GM23338 (cell line): ENCODE data around the gene RGS16. TPM values are rescaled to one million over a fixed set of nuclear protein-coding genes. Genes with fewer than 3 reads are reported as not detected.

Experiments
- ATAC-seq: fragments of 200-7000 bp; cut with Tn5 transposase; 3 replicates; pipeline ENCODE4 v1.9.1; 2020
- DNase-seq: peaks from one replicate; pipeline ENCODE4 v3.0.0-alpha.2; 2015; ENCODE audit warnings: low spot score
- H2AFZ ChIP-seq: fragments of 200-600 bp; sonication (generic); 2 replicates; pipeline ENCODE4 v1.8.0; 2016; ENCODE audit warnings: antibody characterized with exemption, mild to moderate bottlenecking, moderate library complexity
- H3F3A ChIP-seq: fragments of 200-600 bp; sonication (generic); replicated peaks from 2 replicates; pipeline ENCODE4 v1.8.0; 2017; ENCODE audit warnings: antibody characterized with exemption, mixed run types, low read depth
- H3K27ac ChIP-seq: fragments of 200-600 bp; sonication (generic); 2 replicates; pipeline ENCODE4 v1.6.1; 2016; ENCODE audit warnings: low read depth
- H3K27me3 ChIP-seq: fragments of 200-600 bp; sonication (generic); 2 replicates; pipeline ENCODE4 v1.8.0; 2016; ENCODE audit warnings: mild to moderate bottlenecking, mixed run types, moderate library complexity; ENCODE audit not compliant: insufficient read depth
- H3K36me3 ChIP-seq: fragments of 200-600 bp; sonication (generic); 2 replicates; pipeline ENCODE4 v1.8.0; 2016; ENCODE audit warnings: mild to moderate bottlenecking; ENCODE audit not compliant: insufficient read depth
- H3K4me1 ChIP-seq: fragments of 200-600 bp; sonication (generic); 2 replicates; pipeline ENCODE4 v1.8.0; 2016; ENCODE audit warnings: mild to moderate bottlenecking, moderate library complexity; ENCODE audit not compliant: insufficient read depth
- H3K4me2 ChIP-seq: fragments of 200-600 bp; sonication (generic); 2 replicates; pipeline ENCODE4 v1.7.1; 2017; ENCODE audit warnings: mixed run types
- H3K4me3 ChIP-seq: fragments of 200-600 bp; sonication (generic); 2 replicates; pipeline ENCODE4 v1.6.1; 2016; ENCODE audit warnings: mixed run types
- H3K79me2 ChIP-seq: fragments of 200-600 bp; sonication (generic); replicated peaks from 2 replicates; pipeline ENCODE4 v1.8.0; 2017; ENCODE audit warnings: mild to moderate bottlenecking; ENCODE audit not compliant: insufficient read depth
- H3K9me2 ChIP-seq: fragments of 200-600 bp; sonication (generic); 2 replicates; pipeline ENCODE4 v1.8.0; 2017; ENCODE audit not compliant: insufficient read depth
- H4K20me1 ChIP-seq: fragments of 200-600 bp; sonication (generic); replicated peaks from 2 replicates; pipeline ENCODE4 v1.8.0; 2017; ENCODE audit warnings: mild to moderate bottlenecking; ENCODE audit not compliant: insufficient read depth
- H3K27ac Mint-ChIP-seq: 2 replicates; pipeline ENCODE4 v1.8.0; 2020; ENCODE audit warnings: inconsistent platforms, mild to moderate bottlenecking, moderate library complexity, mixed read lengths
- H3K27me3 Mint-ChIP-seq: 3 replicates; pipeline ENCODE4 v1.8.0; 2022; ENCODE audit warnings: low read depth, mild to moderate bottlenecking, moderate library complexity, mixed read lengths, inconsistent platforms; ENCODE audit not compliant: insufficient read depth, poor library complexity
- H3K36me3 Mint-ChIP-seq: 3 replicates; pipeline ENCODE4 v1.8.0; 2021; ENCODE audit warnings: low read depth, mild to moderate bottlenecking, inconsistent platforms, moderate library complexity, mixed read lengths
- H3K4me1 Mint-ChIP-seq: 3 replicates; pipeline ENCODE4 v1.8.0; 2020; ENCODE audit warnings: mild to moderate bottlenecking, inconsistent platforms, mixed read lengths
- H3K4me3 Mint-ChIP-seq: 3 replicates; pipeline ENCODE4 v1.8.0; 2021; ENCODE audit warnings: moderate library complexity, mild to moderate bottlenecking, inconsistent platforms, mixed read lengths
- H3K9me3 Mint-ChIP-seq: 3 replicates; pipeline ENCODE4 v1.8.0; 2020; ENCODE audit warnings: moderate library complexity, mild to moderate bottlenecking, inconsistent platforms, mixed read lengths
- CTCF ChIP-seq, 2 experiments: fragments of 200-600 bp in 1 of 2; sonication (generic) in 1 of 2; conservative IDR thresholded peaks; 2 replicates each; pipeline versions ENCODE4 v1.5.1 to v1.6.1; 2016 to 2017; ENCODE audit warnings: antibody characterized with exemption in 2 of 2, low read depth in 2 of 2, mild to moderate bottlenecking in 2 of 2, moderate library complexity in 1 of 2
- EZH2 ChIP-seq: fragments of 200-600 bp; sonication (generic); IDR thresholded peaks from one replicate; pipeline ENCODE4 v1.8.0; 2017; ENCODE audit warnings: antibody characterized with exemption, mild to moderate bottlenecking, low read depth; ENCODE audit not compliant: unreplicated experiment
- STAT1 ChIP-seq: IDR thresholded peaks from one replicate; pipeline ENCODE4 v1.6.1; 2016; ENCODE audit warnings: antibody characterized with exemption; ENCODE audit not compliant: unreplicated experiment
- ZNF462 ChIP-seq: fragments of 250-450 bp; sonication (Bioruptor Pico); IDR thresholded peaks from 2 replicates; pipeline ENCODE4 v1.5.0; 2020; ENCODE audit warnings: mild to moderate bottlenecking, moderate library complexity
- polyA plus RNA-seq: library from polyadenylated mRNA; unstranded; fragments of >200 nt; fragmentation: Nextera tagmentation; extraction: Ambion mirVana; gene quantifications from 2 replicates; pipeline ENCODE4 v1.2.1, GENCODE V29; 2016
- total RNA-seq: library from RNA; depleted of rRNA; stranded (reverse); fragments of >200 nt; shearing (Covaris generic); gene quantifications from 2 replicates; pipeline ENCODE4 v1.2.3, GENCODE V29; 2014

RGS16 gene
- total and polyA plus RNA-seq, 2 experiments from 2014 or later: 15.4 to 31.6 TPM

GRCh38 chr1:182565537-182565936 lies 38.7 kb downstream of the RGS16 start:
- no peak overlapping the region for H3K4me2 ChIP-seq
- no peak overlapping the region; the same call in 1 of the 2 replicates for H2AFZ ChIP-seq
- H3K4me1 Mint-ChIP-seq: no peaks in the 10 kb centered on the region; the same call in 2 of the 3 replicates
- no peak overlapping the region for H3K27ac Mint-ChIP-seq
- no peaks in the 10 kb centered on the region for H4K20me1 ChIP-seq
- H3K27me3 ChIP-seq: no peaks in the 10 kb centered on the region
- no peak overlapping the region for H3K4me3 ChIP-seq
- no peak overlapping the region for H3K27ac ChIP-seq
- no peaks in the 10 kb centered on the region for H3K36me3 ChIP-seq
- no peak for DNase-seq
- 0 out of 2 replicates have a peak, but pooled peaks cover under 1% of the 10 kb centered on the region for H3K9me2 ChIP-seq
- ATAC-seq: no peak
- no peaks in the 10 kb centered on the region for H3F3A ChIP-seq
- no peaks in the 10 kb centered on the region for H3K4me1 ChIP-seq
- H3K4me3 Mint-ChIP-seq: no peak overlapping the region
- no peaks in the 10 kb centered on the region for H3K79me2 ChIP-seq
- H3K36me3 Mint-ChIP-seq: no peaks in the 10 kb centered on the region
- no peaks in the 10 kb centered on the region for H3K9me3 Mint-ChIP-seq
- H3K27me3 Mint-ChIP-seq: no peaks in the 10 kb centered on the region
- no peak for TF ChIP-seq ZNF462
- TF ChIP-seq CTCF (conservative IDR thresholded peaks at IDR 0.05; ENCODE audit: low read depth in 2 of 2): no peak
- TF ChIP-seq EZH2: no peak
- no peak for TF ChIP-seq STAT1
